Sigmoid colon (tissue), 7 donors: Measurements from ENCODE around the gene COMMD6. TPM values are rescaled to one million over a fixed set of nuclear protein-coding genes. Genes with fewer than 3 reads are reported as not detected.
A peak's percentile ranks its signal among the peaks of the same experiment; 100 is the strongest.

Experiments used
- DNase-seq: peaks from one replicate; pipeline ENCODE4 v3.0.0-alpha.2; 2019
- H3K27ac ChIP-seq, 4 donors: fragments of 200-600 bp; sonication (generic); one replicate each; pipeline ENCODE4 v1.5.1; 2016 to 2019; ENCODE audit warnings: mild to moderate bottlenecking in 1 of 4
- H3K27me3 ChIP-seq, 3 donors: fragments of 200-600 bp; sonication (generic); one replicate each; pipeline ENCODE4 v1.5.1; 2019; ENCODE audit warnings: mild to moderate bottlenecking in 1 of 3
- H3K36me3 ChIP-seq, 4 donors: fragments of 200-600 bp; sonication (generic); one replicate each; pipeline ENCODE4 v1.5.1; 2016 to 2019
- H3K4me1 ChIP-seq, 4 donors: fragments of 200-600 bp; sonication (generic); one replicate each; pipeline ENCODE4 v1.5.1; 2017 to 2019
- H3K4me3 ChIP-seq, 4 donors: fragments of 200-600 bp; sonication (generic); one replicate each; pipeline ENCODE4 v1.5.1; 2017 to 2019; ENCODE audit warnings: mild to moderate bottlenecking in 2 of 4, moderate library complexity in 1 of 4
- H3K9me3 ChIP-seq, 4 donors: fragments of 200-600 bp in 3 of 4; sonication (generic) in 3 of 4; one replicate each; pipeline versions ENCODE4 v1.5.1 to v1.6.1; 2013 to 2019
- EP300 ChIP-seq, 4 donors: sonication (generic); formaldehyde crosslinking; IDR thresholded peaks; one replicate each; pipeline ENCODE4 v1.6.1; 2017; ENCODE audit warnings: antibody characterized with exemption in 4 of 4
- POLR2A ChIP-seq, 2 donors: fragments of 450-650 bp; IDR thresholded peaks; one replicate each; pipeline ENCODE4 v1.6.1; 2016; ENCODE audit warnings: antibody characterized with exemption in 2 of 2, mild to moderate bottlenecking in 2 of 2, moderate library complexity in 2 of 2
- POLR2AphosphoS5 ChIP-seq, 4 donors: sonication (generic); formaldehyde crosslinking; IDR thresholded peaks; one replicate each; pipeline ENCODE4 v1.6.1; 2017; ENCODE audit warnings: antibody characterized with exemption in 4 of 4
- WGBS, 2 donors: extraction: QIAGEN DNeasy Blood & Tissue Kit; methylation state at CpG; one replicate each; pipeline ENCODE4 v1.1.7; 2013; 5-methylcytosine and 5-hydroxymethylcytosine counted together
- intact Hi-C: fragments of 100-400 bp; cut with DNase I; formaldehyde crosslinking; loops from one replicate; pipeline ENCODE4 v1.15.1; 2023
- polyA plus RNA-seq, 3 donors: library from polyadenylated mRNA; stranded (reverse); fragments of 200-250 nt; gene quantifications; one replicate each; pipeline ENCODE4 v1.2.3, GENCODE V29; 2013
- total RNA-seq, 4 donors: library from RNA; depleted of rRNA; stranded (reverse); fragments of >200 nt; gene quantifications; one replicate each; pipeline ENCODE4 v1.1.0, GENCODE V29; 2016
- TF ChIP-seq, protein P1 (sequence below), 4 experiments: fragments of 450-650 bp in 3 of 4; fragments of 200-600 bp in 1 of 4; IDR thresholded peaks; one replicate each; pipeline ENCODE4 v1.5.1; 2016 to 2019; ENCODE audit warnings: antibody characterized with exemption in 4 of 4, mild to moderate bottlenecking in 3 of 4, moderate library complexity in 2 of 4
- donor health status: healthy with polysubstance abuse.
- donor health status: Bipolar disorder and iron deficiency.
- donor health status: healthy.

The COMMD6 gene
- total RNA-seq (100 to 1,000 TPM; 174 to 447 (median 191) TPM), polyA plus RNA-seq (100 to 1,000 TPM; 138 to 203 (median 190) TPM)

DNA sequence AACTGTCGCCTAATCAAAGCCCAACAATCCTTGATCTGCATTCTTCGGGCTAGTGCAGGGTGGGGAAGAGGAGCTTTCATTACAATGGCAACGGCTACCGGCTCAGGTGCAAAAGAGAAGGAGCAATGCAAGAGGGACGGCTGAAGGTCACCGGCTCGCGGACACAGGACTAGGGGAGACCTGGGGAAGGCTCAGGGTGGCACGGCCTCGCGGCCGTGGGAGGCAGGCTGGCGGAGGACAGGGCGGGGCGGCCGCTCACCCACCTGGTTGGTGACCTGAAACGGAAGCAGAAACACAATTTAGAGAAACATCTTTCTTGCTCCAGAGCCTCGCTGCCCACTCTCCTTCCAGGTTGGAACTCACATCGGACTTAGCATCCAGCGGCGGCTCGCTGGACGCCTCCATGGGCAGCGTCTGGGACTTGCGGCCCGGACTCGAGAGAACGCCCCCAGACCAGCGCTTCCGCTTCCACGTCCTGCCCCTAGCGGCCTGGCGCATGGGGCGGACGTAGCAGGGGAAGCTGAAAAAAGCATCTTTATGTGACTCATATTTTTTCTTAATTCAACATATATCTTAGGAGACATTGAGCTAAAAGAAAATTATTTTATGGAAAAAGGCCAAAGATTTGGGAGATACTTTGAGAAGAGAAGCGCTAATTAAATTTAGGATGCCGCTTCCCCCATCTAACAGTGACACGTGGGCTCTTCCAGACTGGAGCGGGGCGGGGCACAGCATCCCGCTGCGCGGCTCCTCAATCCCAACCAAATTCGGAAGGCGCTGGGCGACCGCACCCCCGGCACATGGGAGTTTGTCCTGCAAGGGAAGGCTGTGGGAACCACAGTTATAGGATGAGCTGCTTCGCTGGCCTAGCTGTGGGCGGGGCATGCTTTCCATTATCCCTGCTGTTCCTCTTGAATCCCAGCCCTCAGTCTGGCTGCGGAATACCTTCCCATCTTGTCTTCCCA is at the start of gene COMMD6:
Gene COMMD6 (minus strand): TSS at position 441 of the 965 bp plus-strand sequence. CDS start 36 bp downstream, at position 405.
- Histone ChIP-seq H3K36me3 (peaks cover 0 to 15% (median 0%) of the 10 kb centered on the region in 4 donors), H3K4me3 (peak within 1 kb of the TSS; percentile 65 to 88 (median 85)), H3K9me3 (no peaks in the 10 kb centered on the region), H3K27me3 (no peaks in the 10 kb centered on the region), H3K27ac (peak within 1 kb of the TSS; percentile 76 to 85 (median 84)), H3K4me1 (peaks cover 0 to 26% (median 16%) of the 10 kb centered on the region in 4 donors)
- intact Hi-C loops = loop anchor here (1.0 kb wide), 1 partner anchor 12 kb away; the partner anchor contains the start of gene UCHL3
- WGBS, 2 donors = 0 to 1% methylated on average over 51 of the region's 51 CpGs
- TF ChIP-seq, protein P1, sequence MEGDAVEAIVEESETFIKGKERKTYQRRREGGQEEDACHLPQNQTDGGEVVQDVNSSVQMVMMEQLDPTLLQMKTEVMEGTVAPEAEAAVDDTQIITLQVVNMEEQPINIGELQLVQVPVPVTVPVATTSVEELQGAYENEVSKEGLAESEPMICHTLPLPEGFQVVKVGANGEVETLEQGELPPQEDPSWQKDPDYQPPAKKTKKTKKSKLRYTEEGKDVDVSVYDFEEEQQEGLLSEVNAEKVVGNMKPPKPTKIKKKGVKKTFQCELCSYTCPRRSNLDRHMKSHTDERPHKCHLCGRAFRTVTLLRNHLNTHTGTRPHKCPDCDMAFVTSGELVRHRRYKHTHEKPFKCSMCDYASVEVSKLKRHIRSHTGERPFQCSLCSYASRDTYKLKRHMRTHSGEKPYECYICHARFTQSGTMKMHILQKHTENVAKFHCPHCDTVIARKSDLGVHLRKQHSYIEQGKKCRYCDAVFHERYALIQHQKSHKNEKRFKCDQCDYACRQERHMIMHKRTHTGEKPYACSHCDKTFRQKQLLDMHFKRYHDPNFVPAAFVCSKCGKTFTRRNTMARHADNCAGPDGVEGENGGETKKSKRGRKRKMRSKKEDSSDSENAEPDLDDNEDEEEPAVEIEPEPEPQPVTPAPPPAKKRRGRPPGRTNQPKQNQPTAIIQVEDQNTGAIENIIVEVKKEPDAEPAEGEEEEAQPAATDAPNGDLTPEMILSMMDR (IDR thresholded peaks at IDR 0.05) = peak; percentile 58 to 91 (median 70)
- TF ChIP-seq EP300 (IDR thresholded peaks at IDR 0.05) = no peak
- peak; percentile 27 to 64 for TF ChIP-seq POLR2A (IDR thresholded peaks at IDR 0.05)
- TF ChIP-seq POLR2AphosphoS5 (IDR thresholded peaks at IDR 0.05) = peak; percentile 56 to 89 (median 80)
- DNase-seq = peak; percentile 93

DNA sequence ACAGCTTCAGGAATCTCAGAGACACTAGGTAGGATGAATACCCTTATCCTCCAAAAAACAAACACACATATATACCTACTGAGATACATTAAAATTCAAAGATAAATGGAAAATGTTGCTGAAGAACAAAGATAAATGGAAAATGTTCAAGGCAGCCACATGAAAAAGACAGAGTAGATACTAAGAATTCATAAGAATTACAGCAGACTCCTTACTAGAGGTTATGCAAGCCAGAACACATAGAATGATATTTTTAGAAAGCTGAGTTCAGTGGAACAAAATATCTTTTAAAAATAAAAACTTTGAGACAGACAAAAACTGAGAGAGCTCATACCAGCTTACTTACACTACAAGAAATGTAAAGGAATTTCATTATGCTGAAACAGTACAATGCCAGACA is 47.5 kb upstream of the COMMD6 start:
- no peak overlapping the region for H3K27ac ChIP-seq
- no peaks in the 10 kb centered on the region for H3K27me3 ChIP-seq
- TF ChIP-seq POLR2AphosphoS5 (IDR thresholded peaks at IDR 0.05) = no peak
- TF ChIP-seq, protein P1 (IDR thresholded peaks at IDR 0.05) = no peak
- TF ChIP-seq EP300 (IDR thresholded peaks at IDR 0.05) = no peak
- TF ChIP-seq POLR2A (IDR thresholded peaks at IDR 0.05) = no peak
- peaks cover 0 to 5% (median 0%) of the 10 kb centered on the region in 4 donors for H3K36me3 ChIP-seq
- intact Hi-C loops = no loop called here
- no peaks in the 10 kb centered on the region for H3K4me1 ChIP-seq
- H3K4me3 ChIP-seq = no peak overlapping the region
- no peak for DNase-seq
- no peaks in the 10 kb centered on the region for H3K9me3 ChIP-seq

DNA sequence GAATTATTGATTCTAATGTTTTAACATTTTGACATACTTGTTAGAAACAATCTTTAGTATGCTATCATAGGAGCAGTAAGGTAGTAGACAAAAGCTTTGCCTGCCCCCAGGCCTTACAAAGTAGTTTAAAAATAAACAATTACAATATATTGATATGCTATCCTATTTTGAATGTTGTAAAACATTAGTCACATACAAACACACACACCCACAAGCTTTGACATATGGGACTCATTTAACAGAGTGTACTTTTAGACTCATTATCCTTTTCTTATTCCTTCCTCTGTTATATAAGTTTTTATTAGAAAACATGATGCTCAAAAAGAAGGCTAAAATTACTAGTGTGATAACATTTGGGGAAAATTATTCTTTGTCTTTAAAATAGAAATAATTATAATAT is 45.5 kb upstream of the COMMD6 start:
- no peaks in the 10 kb centered on the region for H3K4me1 ChIP-seq
- H3K4me3 ChIP-seq = no peak overlapping the region
- no peak overlapping the region for H3K27ac ChIP-seq
- no peaks in the 10 kb centered on the region for H3K9me3 ChIP-seq
- no peak for TF ChIP-seq POLR2AphosphoS5 (IDR thresholded peaks at IDR 0.05)
- no peak for TF ChIP-seq EP300 (IDR thresholded peaks at IDR 0.05)
- TF ChIP-seq, protein P1 (IDR thresholded peaks at IDR 0.05) = no peak
- TF ChIP-seq POLR2A (IDR thresholded peaks at IDR 0.05) = no peak
- intact Hi-C loops = no loop called here
- no peak for DNase-seq
- no peaks in the 10 kb centered on the region for H3K27me3 ChIP-seq
- H3K36me3 ChIP-seq = no peaks in the 10 kb centered on the region

DNA sequence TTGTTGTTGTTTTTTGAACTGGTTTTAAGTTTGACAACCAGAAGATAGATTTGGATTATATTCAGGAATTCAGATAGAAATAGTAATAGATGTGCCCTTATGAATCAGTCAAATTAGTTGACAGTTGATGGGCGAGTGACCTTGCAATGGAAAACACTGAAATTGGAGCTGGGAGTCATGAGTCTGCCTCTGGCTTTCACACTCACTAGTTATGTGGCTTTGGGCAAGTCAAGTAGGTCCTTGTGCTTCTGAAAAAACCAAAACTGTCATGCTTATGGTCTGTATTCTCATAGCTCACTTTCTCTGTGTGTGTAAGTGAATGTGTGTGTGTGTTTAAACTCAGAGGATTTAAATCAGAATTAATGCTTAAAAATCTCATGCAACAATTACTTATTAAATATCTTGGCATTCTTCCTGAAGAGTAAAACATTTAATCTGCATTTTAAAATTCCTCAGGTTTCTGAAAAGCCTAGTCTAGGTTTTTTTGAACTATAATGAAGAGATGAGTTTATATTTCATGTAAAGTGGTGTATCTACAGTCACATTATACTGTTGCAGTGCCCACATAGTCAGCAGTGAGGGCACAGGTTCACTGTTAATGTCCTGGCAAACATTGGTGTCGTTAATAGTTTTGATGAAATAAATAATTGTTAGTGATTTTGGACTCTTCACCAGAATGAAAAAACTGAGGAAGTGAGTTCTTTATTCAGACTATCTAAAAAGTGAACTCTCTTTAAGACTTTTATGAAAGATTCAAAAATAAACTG is 44.4 kb upstream of the COMMD6 start:
- Histone ChIP-seq H3K4me1 (no peaks in the 10 kb centered on the region), H3K27me3 (no peaks in the 10 kb centered on the region), H3K9me3 (no peaks in the 10 kb centered on the region), H3K27ac (no peak overlapping the region), H3K4me3 (no peak overlapping the region), H3K36me3 (no peaks in the 10 kb centered on the region)
- DNase-seq = no peak
- intact Hi-C loops = no loop called here
- WGBS, 2 donors = 93 to 95% methylated on average over 2 of the region's 2 CpGs
- no peak for TF ChIP-seq POLR2AphosphoS5 (IDR thresholded peaks at IDR 0.05)
- no peak for TF ChIP-seq POLR2A (IDR thresholded peaks at IDR 0.05)
- TF ChIP-seq EP300 (IDR thresholded peaks at IDR 0.05) = no peak
- TF ChIP-seq, protein P1 (IDR thresholded peaks at IDR 0.05) = no peak
